HCT116 (cell line): ENCODE results near the gene ARSB. TPM values are rescaled to one million over a fixed set of nuclear protein-coding genes. Genes with fewer than 3 reads are reported as not detected.

Source experiments
- ATAC-seq: fragments of 200-7000 bp; cut with Tn5 transposase; 2 replicates; pipeline ENCODE4 v1.9.1; 2020; ENCODE audit warnings: mild to moderate bottlenecking, moderate library complexity
- BruUV-seq: library from RNA; stranded (reverse); fragments of 400-500 nt; replicated peaks from 2 replicates; lab custom pipeline; 2021; lab: Mats Ljungman, UMichigan
- CTCF ChIA-PET: fragments of 300-600 bp; sonication (Branson Sonifier 250); formaldehyde crosslinking; loops from one replicate; lab custom pipeline; 2021; ENCODE audit warnings: antibody characterized with exemption; lab: Charles Lee
- POLR2A ChIA-PET: fragments of 300-600, 350-600 bp; sonication (Branson Sonifier 250); formaldehyde crosslinking; loops from one replicate; lab custom pipeline; 2021; ENCODE audit warnings: antibody characterized with exemption; lab: Charles Lee
- RAD21 ChIA-PET, 2 experiments: fragments of 300-600 bp; sonication (Branson Sonifier 250); formaldehyde crosslinking; loops; one replicate each; lab custom pipeline; 2023; ENCODE audit warnings: low total read pairs in 2 of 2; ENCODE audit not compliant: uncharacterized antibody in 2 of 2, unreplicated experiment in 2 of 2, low non-redundant PET in 1 of 2; lab: Charles Lee
- DNase-seq: peaks from one replicate; pipeline ENCODE4 v3.0.0-alpha.2; 2010; ENCODE audit warnings: low read depth, low spot score
- H2AFZ ChIP-seq: fragments of 200-600 bp; shearing (Covaris generic), sonication (generic); 2 replicates; pipeline ENCODE4 v1.6.1; 2017; ENCODE audit warnings: low read depth, mixed run types, mixed read lengths, antibody characterized with exemption, low read length; ENCODE audit not compliant: poor library complexity, severe bottlenecking
- H3K27ac ChIP-seq: 2 replicates; pipeline ENCODE4 v1.5.1; 2012; ENCODE audit warnings: low read depth, low read length
- H3K27me3 ChIP-seq: fragments of 200-600 bp; sonication (generic); 2 replicates; pipeline ENCODE4 v1.6.1; 2016; ENCODE audit warnings: mixed run types, low read length, mixed read lengths; ENCODE audit not compliant: insufficient read depth
- H3K36me3 ChIP-seq, 2 experiments: fragments of 200-500 bp in 1 of 2; fragments of 200-600 bp in 1 of 2; sonication (Bioruptor generic) in 1 of 2; sonication (generic) in 1 of 2; 2 replicates each; pipeline versions ENCODE4 v1.5.1 to v1.6.1; 2014 to 2016; ENCODE audit warnings: low read length in 2 of 2, inconsistent platforms in 1 of 2, mixed read lengths in 1 of 2, mixed run types in 1 of 2; ENCODE audit not compliant: insufficient read depth in 2 of 2, control insufficient read depth in 1 of 2
- H3K4me1 ChIP-seq, 2 experiments: fragments of 200-600 bp in 1 of 2; sonication (generic) in 1 of 2; 2 replicates each; pipeline versions ENCODE4 v1.5.1 to v1.6.1; 2012 to 2017; ENCODE audit warnings: low read length in 2 of 2, inconsistent platforms in 1 of 2, mild to moderate bottlenecking in 1 of 2, mixed read lengths in 1 of 2, mixed run types in 1 of 2, moderate library complexity in 1 of 2; ENCODE audit not compliant: insufficient read depth in 2 of 2, control insufficient read depth in 1 of 2
- H3K4me2 ChIP-seq: fragments of 200-600 bp; sonication (generic); 2 replicates; pipeline ENCODE4 v1.6.1; 2017; ENCODE audit warnings: mixed run types, low read length, mixed read lengths
- H3K4me3 ChIP-seq, 2 experiments: fragments of 200-600 bp in 1 of 2; sonication (generic) in 1 of 2; replicated peaks in 1 of 2; 2 replicates each; pipeline ENCODE4 v1.5.1; 2011 to 2016; ENCODE audit warnings: low read length in 2 of 2, control low read depth in 1 of 2, low read depth in 1 of 2, mild to moderate bottlenecking in 1 of 2, mixed read lengths in 1 of 2, mixed run types in 1 of 2
- H3K79me2 ChIP-seq: fragments of 200-600 bp; sonication (generic); 2 replicates; pipeline ENCODE4 v1.6.1; 2017; ENCODE audit warnings: mild to moderate bottlenecking, mixed run types, low read length, moderate library complexity, mixed read lengths; ENCODE audit not compliant: insufficient read depth
- H3K9ac ChIP-seq: fragments of 200-600 bp; sonication (generic); 2 replicates; pipeline ENCODE4 v1.6.1; 2016; ENCODE audit warnings: low read length, mixed read lengths
- H3K9me2 ChIP-seq: fragments of 200-600 bp; sonication (generic), shearing (Covaris generic); 2 replicates; pipeline ENCODE4 v1.6.1; 2017; ENCODE audit warnings: mixed run types, mild to moderate bottlenecking, moderate library complexity; ENCODE audit not compliant: insufficient read depth
- H3K9me3 ChIP-seq, 2 experiments: fragments of 200-500 bp in 1 of 2; fragments of 200-600 bp in 1 of 2; sonication (Bioruptor generic) in 1 of 2; sonication (generic) in 1 of 2; 2 replicates each; pipeline ENCODE4 v1.6.1; 2014 to 2017; ENCODE audit warnings: low read length in 2 of 2, mixed read lengths in 2 of 2, inconsistent platforms in 1 of 2, low read depth in 1 of 2, mild to moderate bottlenecking in 1 of 2, mixed run types in 1 of 2, moderate library complexity in 1 of 2; ENCODE audit not compliant: control insufficient read depth in 1 of 2, insufficient read depth in 1 of 2
- H4K20me1 ChIP-seq: fragments of 200-600 bp; sonication (generic), shearing (Covaris generic); 2 replicates; pipeline ENCODE4 v1.6.1; 2017; ENCODE audit warnings: mixed run types, mild to moderate bottlenecking, moderate library complexity; ENCODE audit not compliant: insufficient read depth
- CBX3 ChIP-seq: IDR thresholded peaks from 2 replicates; pipeline ENCODE4 v1.6.1; 2012; ENCODE audit warnings: low read depth
- EGR1 ChIP-seq: IDR thresholded peaks from 2 replicates; pipeline ENCODE4 v1.6.1; 2012; ENCODE audit warnings: low read depth
- EZH2 ChIP-seq: fragments of 200-600 bp; sonication (generic); IDR thresholded peaks from 2 replicates; pipeline ENCODE4 v1.6.1; 2017; ENCODE audit warnings: antibody characterized with exemption, mixed run types
- EZH2phosphoT487 ChIP-seq: fragments of 200-600 bp; IDR thresholded peaks from 2 replicates; pipeline ENCODE4 v1.6.1; 2018; ENCODE audit warnings: antibody characterized with exemption, borderline replicate concordance
- POLR2AphosphoS5 ChIP-seq: IDR thresholded peaks from 2 replicates; pipeline ENCODE4 v1.6.1; 2011; ENCODE audit warnings: mild to moderate bottlenecking, low read depth, low read length, moderate library complexity
- SIN3A ChIP-seq: IDR thresholded peaks from 2 replicates; pipeline ENCODE4 v1.6.1; 2012; ENCODE audit warnings: low read depth
- SP1 ChIP-seq: IDR thresholded peaks from 2 replicates; pipeline ENCODE4 v1.6.1; 2012; ENCODE audit warnings: low read depth
- SRF ChIP-seq: IDR thresholded peaks from 2 replicates; pipeline ENCODE4 v1.6.1; 2012; ENCODE audit warnings: low read depth
- TCF7L2 ChIP-seq: IDR thresholded peaks from 2 replicates; pipeline ENCODE4 v1.7.0; 2011; ENCODE audit warnings: borderline replicate concordance, inconsistent platforms; ENCODE audit not compliant: insufficient read depth, insufficient read length; ENCODE audit errors: extremely low read depth
- ZBTB33 ChIP-seq: IDR thresholded peaks from 2 replicates; pipeline ENCODE4 v1.6.1; 2011; ENCODE audit warnings: mild to moderate bottlenecking, low read length, moderate library complexity; ENCODE audit not compliant: insufficient replicate concordance; ENCODE audit errors: extremely low read depth
- intact Hi-C: fragments of 100-400 bp; cut with micrococcal nuclease; formaldehyde crosslinking; loops from 2 replicates; pipeline ENCODE4 v1.10.0; 2022
- total RNA-seq: library from RNA; stranded (reverse); gene quantifications from one replicate; pipeline ENCODE4 v1.2.1, GENCODE V29; 2021; ENCODE audit not compliant: unreplicated experiment

The ARSB gene
- total RNA-seq, 1 experiment from 2014 or later, result 4.8 TPM

- POLR2A ChIA-PET, result no interaction called here
- Histone ChIP-seq H3K79me2 (no peaks in the 10 kb centered on the region), H3K36me3 (no peaks in the 10 kb centered on the region), H3K27ac (no peak overlapping the region), H2AFZ (no peak overlapping the region), H3K9me2 (no peaks in the 10 kb centered on the region), H3K9ac (no peak overlapping the region), H3K4me3 (no peak overlapping the region), H3K4me2 (no peak overlapping the region), H4K20me1 (no peaks in the 10 kb centered on the region), H3K9me3 (no peaks in the 10 kb centered on the region), H3K4me1 (peaks cover 14 to 15% of the 10 kb centered on the region in 2 experiments), H3K27me3 (no peaks in the 10 kb centered on the region)
- RAD21 ChIA-PET, result no interaction called here
- ATAC-seq (no peak), DNase-seq (no peak)
- no peak for TF ChIP-seq TCF7L2
- TF ChIP-seq EGR1, result no peak
- no peak for TF ChIP-seq ZBTB33
- no peak for TF ChIP-seq CBX3
- no peak for TF ChIP-seq POLR2AphosphoS5
- no peak for TF ChIP-seq EZH2
- no peak for TF ChIP-seq SP1
- no peak for TF ChIP-seq EZH2phosphoT487
- TF ChIP-seq SIN3A, result no peak
- no peak for TF ChIP-seq SRF
- CTCF ChIA-PET, result interaction anchor here (1.5 kb wide), 1 partner anchor 31 kb away, joined by 3 read pairs; no protein-coding TSS in a partner anchor
- BruUV-seq, result no TSS peak
- intact Hi-C loops, result no loop called here
These were observed 54.4 kb downstream of the ARSB start for GRCh38 chr5:78930721-78931120.
